Gastrocnemius medialis (tissue), 4 donors: ENCODE measurements around the gene NLRP4.

ENCODE experiments used
- POLR2A ChIP-seq, 2 donors: fragments of 450-650 bp; IDR thresholded peaks; one replicate each; pipeline ENCODE4 v1.6.1; 2017; ENCODE audit warnings: antibody characterized with exemption in 2 of 2, mild to moderate bottlenecking in 2 of 2, moderate library complexity in 2 of 2
- TF ChIP-seq, protein P1 (sequence below), 5 experiments: fragments of 450-650 bp in 3 of 5; fragments of 200-600 bp in 2 of 5; sonication (generic) in 2 of 5; IDR thresholded peaks in 4 of 5; conservative IDR thresholded peaks in 1 of 5; 1 replicate in 4 of 5; 2 replicates in 1 of 5; pipeline ENCODE4 v1.5.1; 2016 to 2019; ENCODE audit warnings: antibody characterized with exemption in 5 of 5, mild to moderate bottlenecking in 3 of 5, moderate library complexity in 3 of 5

DNA sequence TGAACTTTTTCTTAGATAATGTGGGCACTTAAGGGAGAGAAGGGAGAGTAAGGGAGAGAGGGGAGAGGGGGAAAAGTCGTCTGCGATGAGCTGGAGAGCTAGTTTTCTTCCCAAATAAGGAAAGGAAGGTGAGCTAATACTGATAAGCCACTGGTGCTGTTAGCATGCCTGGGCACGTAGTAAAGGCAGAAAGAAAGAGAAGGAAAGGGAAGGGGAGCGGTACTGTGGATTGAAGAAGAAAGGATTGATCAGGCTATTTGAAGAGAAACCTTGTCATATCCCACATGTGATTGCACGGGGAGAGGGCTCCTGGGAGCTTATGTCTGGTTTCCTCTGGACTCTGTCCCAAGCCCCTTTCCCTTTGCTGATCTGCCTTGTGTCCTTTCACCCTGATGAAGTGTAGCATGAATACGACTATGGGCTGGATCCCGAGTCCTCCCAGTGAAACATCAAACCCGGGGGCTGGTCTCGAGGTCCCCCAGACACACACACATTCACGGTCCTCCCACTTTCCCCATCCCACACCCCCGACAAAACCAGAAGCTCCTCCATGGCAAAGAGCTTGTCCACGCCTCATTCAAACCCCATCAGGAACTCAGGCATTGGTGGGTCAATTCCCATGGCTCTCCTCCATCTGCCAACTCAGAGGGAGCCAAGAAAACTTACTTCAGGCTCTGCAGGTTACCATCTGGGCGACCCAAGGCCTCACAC lies 65.2 kb downstream of the NLRP4 start:
- TF ChIP-seq, protein P1, sequence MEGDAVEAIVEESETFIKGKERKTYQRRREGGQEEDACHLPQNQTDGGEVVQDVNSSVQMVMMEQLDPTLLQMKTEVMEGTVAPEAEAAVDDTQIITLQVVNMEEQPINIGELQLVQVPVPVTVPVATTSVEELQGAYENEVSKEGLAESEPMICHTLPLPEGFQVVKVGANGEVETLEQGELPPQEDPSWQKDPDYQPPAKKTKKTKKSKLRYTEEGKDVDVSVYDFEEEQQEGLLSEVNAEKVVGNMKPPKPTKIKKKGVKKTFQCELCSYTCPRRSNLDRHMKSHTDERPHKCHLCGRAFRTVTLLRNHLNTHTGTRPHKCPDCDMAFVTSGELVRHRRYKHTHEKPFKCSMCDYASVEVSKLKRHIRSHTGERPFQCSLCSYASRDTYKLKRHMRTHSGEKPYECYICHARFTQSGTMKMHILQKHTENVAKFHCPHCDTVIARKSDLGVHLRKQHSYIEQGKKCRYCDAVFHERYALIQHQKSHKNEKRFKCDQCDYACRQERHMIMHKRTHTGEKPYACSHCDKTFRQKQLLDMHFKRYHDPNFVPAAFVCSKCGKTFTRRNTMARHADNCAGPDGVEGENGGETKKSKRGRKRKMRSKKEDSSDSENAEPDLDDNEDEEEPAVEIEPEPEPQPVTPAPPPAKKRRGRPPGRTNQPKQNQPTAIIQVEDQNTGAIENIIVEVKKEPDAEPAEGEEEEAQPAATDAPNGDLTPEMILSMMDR (IDR thresholded peaks at IDR 0.05 in 4 of 5, conservative IDR thresholded peaks at IDR 0.05 in 1 of 5): no peak
- no peak for TF ChIP-seq POLR2A (IDR thresholded peaks at IDR 0.05)
